HUES48 (cell line): ENCODE measurements around the gene SPATA31C1.
"Not testable (repeated sequence)": the region's sequence is repeated elsewhere in the genome, so short reads cannot be mapped to it uniquely, and the experiment has no call there.

ENCODE experiments used
- H3K27ac ChIP-seq: one replicate; pipeline ENCODE4 v1.7.0; 2013; ENCODE audit warnings: low read depth, low read length, inconsistent platforms
- H3K27me3 ChIP-seq: 2 replicates; pipeline ENCODE4 v1.6.1; 2013; ENCODE audit warnings: mild to moderate bottlenecking, low read length; ENCODE audit not compliant: control insufficient read depth, insufficient read depth
- H3K36me3 ChIP-seq: 2 replicates; pipeline ENCODE4 v1.6.1; 2013; ENCODE audit warnings: low read length; ENCODE audit not compliant: control insufficient read depth, insufficient read depth
- H3K4me1 ChIP-seq: 2 replicates; pipeline ENCODE4 v1.6.1; 2013; ENCODE audit warnings: mild to moderate bottlenecking, low read length; ENCODE audit not compliant: control insufficient read depth, insufficient read depth
- H3K4me3 ChIP-seq: 2 replicates; pipeline ENCODE4 v1.5.1; 2013; ENCODE audit warnings: mild to moderate bottlenecking, low read depth, low read length
- H3K9ac ChIP-seq: 2 replicates; pipeline ENCODE4 v1.6.1; 2013; ENCODE audit warnings: mild to moderate bottlenecking, low read depth, low read length, moderate library complexity
- H3K9me3 ChIP-seq: 2 replicates; pipeline ENCODE4 v1.6.1; 2013; ENCODE audit warnings: low read length; ENCODE audit not compliant: control insufficient read depth, insufficient read depth

The SPATA31C1 gene

GRCh38 chr9:87917662-87918061, at the start of gene SPATA31C1:
Gene SPATA31C1, plus strand, starts transcription at chr9:87917962.
- not testable (repeated sequence) for H3K27ac ChIP-seq, H3K36me3 ChIP-seq, H3K9me3 ChIP-seq, H3K27me3 ChIP-seq, H3K4me1 ChIP-seq, H3K9ac ChIP-seq, H3K4me3 ChIP-seq

GRCh38 chr9:87868175-87868574, 49.6 kb upstream of the SPATA31C1 start:
- no peak overlapping the region for H3K4me3 ChIP-seq
- no peaks in the 10 kb centered on the region; the same call in 1 of the 2 replicates for H3K27me3 ChIP-seq
- H3K9ac ChIP-seq: no peak overlapping the region
- H3K36me3 ChIP-seq: no peaks in the 10 kb centered on the region
- no peak overlapping the region for H3K27ac ChIP-seq
- H3K4me1 ChIP-seq: no peaks in the 10 kb centered on the region
- no peaks in the 10 kb centered on the region for H3K9me3 ChIP-seq

GRCh38 chr9:87868635-87869034, 49.1 kb upstream of the SPATA31C1 start:
- no peak overlapping the region for H3K27ac ChIP-seq
- H3K9ac ChIP-seq: no peak overlapping the region
- no peaks in the 10 kb centered on the region for H3K4me1 ChIP-seq

GRCh38 chr9:87869082-87869481, 48.7 kb upstream of the SPATA31C1 start:
- Histone ChIP-seq H3K27ac (no peak overlapping the region), H3K27me3 (no peaks in the 10 kb centered on the region), H3K9me3 (no peaks in the 10 kb centered on the region), H3K4me3 (no peak overlapping the region), H3K9ac (no peak overlapping the region), H3K36me3 (no peaks in the 10 kb centered on the region), H3K4me1 (no peaks in the 10 kb centered on the region)

More at GRCh38 chr9:87868635-87869034, 49.1 kb upstream of the SPATA31C1 start:
- no peaks in the 10 kb centered on the region for H3K9me3 ChIP-seq
- H3K4me3 ChIP-seq: no peak overlapping the region
- no peaks in the 10 kb centered on the region for H3K27me3 ChIP-seq
- H3K36me3 ChIP-seq: no peaks in the 10 kb centered on the region

- Histone ChIP-seq H3K27ac (no peak overlapping the region), H3K36me3 (no peaks in the 10 kb centered on the region), H3K4me3 (no peak overlapping the region), H3K4me1 (peaks cover 6% of the 10 kb centered on the region), H3K9ac (no peak overlapping the region), H3K9me3 (no peaks in the 10 kb centered on the region), H3K27me3 (no peaks in the 10 kb centered on the region)
Measured at GRCh38 chr9:87871425-87872078, 46.2 kb upstream of the SPATA31C1 start.

- peaks cover 6% of the 10 kb centered on the region for H3K4me1 ChIP-seq
- H3K4me3 ChIP-seq: no peak overlapping the region
- H3K36me3 ChIP-seq: no peaks in the 10 kb centered on the region
- no peaks in the 10 kb centered on the region for H3K9me3 ChIP-seq
- H3K27ac ChIP-seq: no peak overlapping the region
- H3K9ac ChIP-seq: no peak overlapping the region
- no peaks in the 10 kb centered on the region for H3K27me3 ChIP-seq
Measured at GRCh38 chr9:87872079-87872624, 45.6 kb upstream of the SPATA31C1 start.

GRCh38 chr9:87873607-87874303, 44.0 kb upstream of the SPATA31C1 start:
- H3K36me3 ChIP-seq: no peaks in the 10 kb centered on the region

GRCh38 chr9:87874304-87874623, 43.5 kb upstream of the SPATA31C1 start:
- Histone ChIP-seq H3K27ac (no peak overlapping the region), H3K27me3 (no peaks in the 10 kb centered on the region), H3K9me3 (0 out of 2 replicates have a peak, but pooled peaks cover 4% of the 10 kb centered on the region), H3K4me1 (peaks cover 16% of the 10 kb centered on the region), H3K4me3 (no peak overlapping the region), H3K9ac (no peak overlapping the region), H3K36me3 (no peaks in the 10 kb centered on the region)

More at GRCh38 chr9:87873607-87874303, 44.0 kb upstream of the SPATA31C1 start:
- H3K4me1 ChIP-seq: peaks cover 11% of the 10 kb centered on the region
- H3K9me3 ChIP-seq: 0 out of 2 replicates have a peak, but pooled peaks cover 4% of the 10 kb centered on the region
- no peak overlapping the region for H3K9ac ChIP-seq
- H3K27me3 ChIP-seq: no peaks in the 10 kb centered on the region
- H3K4me3 ChIP-seq: no peak overlapping the region
- H3K27ac ChIP-seq: no peak overlapping the region

- Histone ChIP-seq H3K9ac (no peak overlapping the region), H3K4me3 (no peak overlapping the region), H3K9me3 (0 out of 2 replicates have a peak, but pooled peaks cover 4% of the 10 kb centered on the region), H3K27ac (no peak overlapping the region), H3K4me1 (peaks cover 18% of the 10 kb centered on the region), H3K27me3 (no peaks in the 10 kb centered on the region), H3K36me3 (no peaks in the 10 kb centered on the region)
Measured at GRCh38 chr9:87875060-87875459, 42.7 kb upstream of the SPATA31C1 start.

- Histone ChIP-seq H3K4me1 (peaks cover 18% of the 10 kb centered on the region), H3K9ac (no peak overlapping the region), H3K27ac (no peak overlapping the region), H3K36me3 (no peaks in the 10 kb centered on the region), H3K27me3 (no peaks in the 10 kb centered on the region), H3K9me3 (0 out of 2 replicates have a peak, but pooled peaks cover 4% of the 10 kb centered on the region), H3K4me3 (no peak overlapping the region)
Measured at GRCh38 chr9:87875831-87876545, 41.8 kb upstream of the SPATA31C1 start.
